HG03025 (cell line): ENCODE measurements around the gene CD93.

Source experiments
- ATAC-seq: cut with Tn5 transposase; IDR thresholded peaks from one replicate; pipeline ENCODE4 v1.9.1; 2021; ENCODE audit warnings: mild to moderate bottlenecking, moderate library complexity; ENCODE audit not compliant: unreplicated experiment, low FRiP score

The CD93 gene

GRCh38 chr20:23085436-23086055, 578 bp downstream of the CD93 start:
- no peak for ATAC-seq

DNA sequence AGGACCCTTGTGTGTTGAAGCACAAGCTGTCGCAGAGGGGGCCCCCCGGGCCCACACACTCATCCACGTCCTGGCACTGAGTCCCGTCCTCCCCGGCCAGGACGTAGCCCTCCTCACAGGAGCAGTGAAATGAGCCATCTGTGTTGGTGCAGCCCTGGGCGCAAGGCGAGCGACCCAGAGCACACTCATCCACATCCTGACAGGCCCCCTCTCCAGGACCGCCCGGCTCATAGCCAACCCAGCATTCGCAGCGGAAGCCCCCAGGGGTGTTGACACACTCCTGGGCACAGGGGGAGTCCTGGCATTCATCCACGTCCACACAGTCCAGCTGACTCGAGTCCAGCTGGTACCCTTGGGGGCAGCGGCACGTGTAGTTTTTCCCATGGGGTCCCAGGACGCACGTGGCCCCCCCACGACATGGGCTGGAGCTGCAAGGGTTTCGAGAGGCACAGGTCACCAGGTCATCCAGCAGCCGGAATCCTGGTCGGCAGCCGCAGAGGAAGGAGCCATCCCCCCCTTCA, 1.2 kb downstream of the CD93 start:
- ATAC-seq = no peak

DNA sequence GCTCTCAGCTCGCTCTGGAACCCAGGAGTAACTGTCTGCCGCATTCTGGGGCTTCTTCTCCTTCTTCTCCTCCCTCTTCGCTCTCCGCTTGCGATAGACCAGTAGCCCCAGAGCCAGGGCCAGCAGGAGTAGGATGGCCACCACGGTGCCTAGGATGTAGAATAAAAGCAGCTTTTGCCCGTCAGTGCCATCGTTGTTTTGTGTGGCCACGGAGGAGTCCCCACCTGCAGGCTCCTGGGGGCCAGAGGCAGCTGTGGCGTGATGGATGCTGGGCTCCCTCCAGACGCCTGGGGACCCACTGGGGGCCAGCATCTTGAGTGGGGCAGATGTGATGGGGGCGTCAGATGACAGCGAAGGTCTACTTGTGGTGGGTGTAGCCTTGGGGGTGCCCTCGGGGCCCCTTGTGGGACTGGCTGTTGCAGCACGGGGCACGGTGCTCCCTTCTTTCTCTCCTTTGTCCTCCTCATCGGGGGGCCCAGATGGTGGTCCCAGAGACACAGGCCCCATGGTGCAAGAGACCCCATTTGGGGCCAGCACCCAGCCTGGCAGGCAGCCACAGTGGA, 1.8 kb downstream of the CD93 start:
- ATAC-seq = no peak

GRCh38 chr20:23083553-23084220, 2.4 kb downstream of the CD93 start:
- ATAC-seq = no peak

- ATAC-seq = no peak
Observed at GRCh38 chr20:23082846-23083552, 3.1 kb downstream of the CD93 start.

DNA sequence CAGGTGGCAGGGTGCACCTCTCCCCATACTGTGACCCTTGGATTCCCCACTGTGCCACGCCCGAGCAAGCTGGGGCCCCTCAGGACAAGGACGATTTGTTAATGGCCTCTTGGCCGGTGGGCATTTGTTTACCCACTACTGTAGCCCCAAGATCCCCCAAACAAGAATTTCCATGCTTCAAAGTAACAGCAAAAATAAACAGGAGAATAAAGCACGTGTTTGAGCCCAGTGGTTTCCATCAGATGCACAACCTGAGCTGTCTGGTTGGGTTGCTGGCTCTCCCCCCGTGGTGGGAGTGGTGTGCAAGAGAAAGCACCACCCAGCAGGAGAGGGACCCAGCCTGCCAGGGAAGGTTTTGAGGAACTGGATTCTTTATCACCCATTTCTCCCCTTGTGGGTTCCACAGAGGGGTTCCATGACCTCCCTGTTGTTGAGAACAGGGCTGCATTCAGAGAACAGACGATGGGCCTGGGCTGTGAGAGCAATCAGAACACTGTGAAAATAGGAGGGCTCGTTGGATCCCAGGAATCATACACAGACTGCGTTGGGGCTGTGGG, 4.8 kb downstream of the CD93 start:
- ATAC-seq = no peak

DNA sequence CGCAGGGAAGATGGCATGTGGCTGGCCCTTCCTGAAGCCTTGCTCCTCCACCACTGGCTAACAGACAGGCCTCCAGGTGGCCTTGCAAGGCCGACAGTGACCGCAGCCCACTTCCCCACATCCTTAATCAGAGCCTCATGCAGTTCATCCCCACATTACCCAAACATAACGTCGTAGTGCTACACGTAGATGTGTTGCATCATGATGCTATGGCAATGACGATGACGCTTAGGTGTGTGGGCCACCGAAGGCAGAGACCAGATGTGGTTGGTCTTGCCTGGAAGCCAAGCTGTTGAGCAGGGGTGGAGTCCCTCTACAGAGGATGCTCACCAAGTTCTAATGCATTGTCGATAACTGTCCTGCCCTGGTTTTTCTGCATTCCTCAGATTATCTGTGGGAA, 5.6 kb downstream of the CD93 start:
- ATAC-seq = no peak

DNA sequence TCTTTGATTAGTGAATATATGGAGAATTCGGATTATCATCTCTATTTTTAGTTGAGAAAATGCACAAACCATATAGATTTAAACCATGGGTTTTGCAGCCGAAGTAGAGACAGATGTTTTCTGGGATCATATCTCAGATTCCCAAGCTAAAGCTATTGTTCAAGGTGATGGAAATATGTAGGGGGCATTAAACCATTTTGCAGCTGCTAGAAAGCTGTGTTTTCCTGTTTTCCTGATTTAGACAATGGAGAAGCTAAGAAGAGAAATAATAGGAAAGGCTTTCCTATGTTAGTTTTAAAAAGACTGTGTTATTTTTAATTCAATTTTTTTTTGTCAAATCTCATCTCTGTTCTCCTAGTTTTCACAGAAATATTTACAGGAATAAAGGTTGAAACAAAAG, 6.2 kb downstream of the CD93 start:
- no peak for ATAC-seq

DNA sequence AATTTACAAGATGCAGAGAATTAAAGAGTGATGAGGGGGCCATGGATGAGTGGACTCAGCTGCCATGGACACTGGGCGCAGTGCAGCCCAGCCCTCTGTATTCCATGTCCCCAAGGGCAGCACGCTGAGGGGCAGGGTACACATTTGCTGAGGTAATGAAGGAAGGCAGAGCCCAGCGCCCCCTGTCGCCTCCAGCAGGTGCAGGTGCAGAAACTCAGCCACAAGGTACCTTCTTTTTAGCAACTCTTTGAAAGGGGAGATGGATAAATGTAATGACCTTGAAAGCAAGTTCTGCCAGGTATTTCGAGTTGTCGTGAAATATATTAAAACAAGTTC, 7.1 kb downstream of the CD93 start:
- ATAC-seq = no peak

DNA sequence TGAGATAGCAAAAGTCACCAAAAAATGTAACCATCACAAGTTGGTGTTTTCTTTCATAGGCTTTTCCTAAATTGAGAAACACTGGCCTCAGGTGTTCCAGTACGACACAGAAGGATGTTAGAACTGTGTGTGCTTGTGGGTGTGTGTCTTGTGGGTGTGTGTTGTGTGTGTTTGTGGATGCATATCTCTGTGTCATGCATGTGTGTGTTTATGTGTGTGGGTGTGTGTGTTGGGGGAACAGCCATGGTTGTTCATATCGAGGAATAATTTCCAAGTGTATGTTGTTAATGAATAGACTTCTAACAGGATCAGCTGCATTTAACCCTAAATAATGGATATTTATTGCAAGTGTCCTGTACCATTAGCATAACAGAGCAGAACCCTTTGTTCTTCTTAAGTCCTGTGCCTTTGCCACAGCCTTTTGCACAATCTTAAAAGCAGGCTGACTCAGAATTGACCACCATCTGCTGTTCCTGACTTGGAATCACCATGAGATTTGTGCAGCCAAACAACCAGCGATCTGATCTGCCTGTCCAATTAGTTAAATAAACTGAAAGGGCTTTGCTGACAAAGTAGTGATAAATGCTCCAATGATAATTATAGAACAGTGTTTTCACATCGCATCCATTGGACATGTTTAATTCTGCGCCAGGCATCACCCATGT, 7.6 kb downstream of the CD93 start:
- ATAC-seq = no peak

- ATAC-seq = no peak
Observed at GRCh38 chr20:23077277-23077676, 8.8 kb downstream of the CD93 start.

DNA sequence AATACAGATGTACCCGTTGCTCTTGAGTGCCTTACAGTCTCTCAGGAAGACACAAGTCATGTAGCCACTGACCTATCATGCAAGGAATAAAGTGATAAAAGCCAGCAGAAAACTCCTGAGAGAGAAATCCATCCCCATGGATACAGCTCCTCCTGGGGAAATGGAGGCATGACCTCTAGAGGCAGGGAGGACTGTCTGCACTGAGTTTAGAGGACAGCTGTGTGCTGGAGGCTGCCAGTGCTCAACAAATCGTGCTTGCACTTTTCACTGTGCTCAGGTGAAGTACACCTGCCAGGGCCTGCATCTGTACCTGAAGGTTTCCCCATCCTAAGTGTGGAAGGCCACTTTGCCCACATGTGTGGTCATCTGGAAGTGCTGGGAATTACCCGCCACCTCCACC, 12.1 kb downstream of the CD93 start:
- no peak for ATAC-seq

DNA sequence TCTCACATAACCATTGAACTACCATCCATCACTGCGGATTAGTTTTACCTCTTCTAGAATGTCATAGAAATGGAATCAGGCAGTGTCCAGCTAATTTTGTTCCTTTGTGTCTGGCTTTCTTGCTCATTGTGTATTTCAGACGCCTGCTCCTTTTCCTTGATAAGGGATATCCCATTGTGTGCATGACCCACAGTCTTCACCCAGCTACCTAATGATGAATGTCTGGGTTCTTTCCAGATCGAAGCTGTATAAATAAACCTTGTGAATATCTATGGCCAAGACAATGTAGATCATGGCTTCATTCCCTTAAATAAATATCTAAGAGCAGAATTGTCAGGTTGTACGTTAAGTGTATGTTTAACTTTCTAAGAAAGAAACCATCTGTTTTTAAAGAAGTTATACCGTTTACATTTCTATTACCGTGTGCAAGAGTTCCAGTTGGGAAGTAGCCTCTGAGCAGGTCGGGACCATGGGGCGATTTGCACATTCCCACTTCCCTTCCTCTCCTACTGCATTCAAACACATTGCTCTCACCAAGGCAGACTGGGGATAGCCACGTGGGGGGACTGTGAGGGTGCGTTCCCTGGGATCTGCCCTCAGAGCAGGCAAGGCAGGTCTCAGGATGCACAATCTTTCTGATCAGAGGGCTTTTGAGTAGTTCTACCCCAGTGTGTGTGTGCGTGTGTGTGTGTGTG, 13.1 kb downstream of the CD93 start:
- no peak for ATAC-seq

DNA sequence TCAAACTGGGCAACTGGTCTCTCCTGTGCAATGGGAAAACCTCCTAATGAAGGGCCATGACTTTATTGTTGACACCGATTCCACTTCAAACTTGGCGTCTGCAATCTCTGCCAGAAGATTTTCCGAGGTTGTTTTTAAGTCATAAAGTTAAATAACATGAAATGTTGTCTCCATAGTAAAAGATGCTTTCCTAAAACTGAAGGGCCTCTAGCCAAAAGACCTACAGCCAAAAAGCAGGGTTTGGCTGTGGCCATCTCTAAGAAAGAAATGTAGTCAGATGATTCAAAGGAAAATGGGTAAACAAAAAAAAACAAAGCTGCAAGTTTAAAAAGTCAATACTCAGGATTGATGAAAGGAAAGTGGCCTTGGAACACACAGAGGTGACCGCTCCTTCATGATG, 14.1 kb downstream of the CD93 start:
- ATAC-seq = no peak

- ATAC-seq = no peak
Observed at GRCh38 chr20:23071398-23071797, 14.7 kb downstream of the CD93 start.

DNA sequence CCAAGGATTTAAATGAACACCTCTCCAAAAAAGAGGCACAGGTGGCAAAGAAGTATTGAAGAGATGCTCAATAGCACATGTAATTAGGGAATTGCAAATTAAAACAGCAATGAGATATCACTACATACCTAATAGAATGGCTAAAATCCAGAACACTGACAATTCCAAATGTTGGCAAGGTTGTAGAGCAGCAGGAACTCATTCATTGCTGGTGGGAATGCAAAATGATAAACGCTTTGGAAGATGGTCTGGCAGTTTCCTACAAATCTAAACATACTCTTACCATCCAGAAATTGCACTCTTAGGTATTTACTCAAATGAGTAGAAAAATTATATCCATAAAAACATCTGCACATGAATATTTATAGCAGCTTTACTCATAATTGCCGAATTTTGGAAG, 17.0 kb downstream of the CD93 start:
- ATAC-seq = no peak

- ATAC-seq = no peak
Observed at GRCh38 chr20:23068283-23068682, 17.8 kb downstream of the CD93 start.

- no peak for ATAC-seq
Observed at GRCh38 chr20:23066772-23067171, 19.4 kb downstream of the CD93 start.

- ATAC-seq = no peak
Observed at GRCh38 chr20:23065266-23066201, 20.6 kb downstream of the CD93 start.
